ENCODE data around the gene WDTC1. TPM values are rescaled to one million over a fixed set of nuclear protein-coding genes. Genes with fewer than 3 reads are reported as not detected.

Gene WDTC1
- total RNA-seq, 1 experiment from 2014 or later, result 19.0 TPM

- no peak overlapping the region for H3K27ac Mint-ChIP-seq
- H3K4me1 Mint-ChIP-seq, result no peaks in the 10 kb centered on the region
- no peak overlapping the region for H3K4me2 ChIP-seq (ENCODE audit: insufficient read depth, insufficient read length, low read length)
These were observed 11.8 kb downstream of the WDTC1 start for GRCh38 chr1:27246194-27246593.

More at GRCh38 chr1:27246194-27246593, 11.8 kb downstream of the WDTC1 start:
- Histone ChIP-seq H3K4me1 (ENCODE audit: insufficient read depth, low read length) (no peaks in the 10 kb centered on the region), H3T11ph (ENCODE audit: low read length) (no peak overlapping the region), H4K8ac (replicated peaks; ENCODE audit: insufficient read length, low read depth, low read length) (no peak overlapping the region), H3K23ac (ENCODE audit: insufficient read length, low read depth, low read length) (no peak overlapping the region), H2BK5ac (ENCODE audit: insufficient read length, low read length) (no peak overlapping the region), H3K27ac (ENCODE audit: insufficient read length, low read depth, low read length) (no peak overlapping the region), H2BK120ac (ENCODE audit: low read depth, low read length, poor library complexity, severe bottlenecking) (no peak overlapping the region), H4K20me1 (ENCODE audit: control insufficient read depth, insufficient read depth, insufficient read length) (no peaks in the 10 kb centered on the region), H3K9me3 (ENCODE audit: control insufficient read depth, low read depth, low read length) (no peaks in the 10 kb centered on the region), H2BK20ac (ENCODE audit: low read depth, low read length, poor library complexity, severe bottlenecking) (no peak overlapping the region), H4K5ac (ENCODE audit: insufficient read length, low read depth, low read length) (no peak overlapping the region), H3K56ac (ENCODE audit: insufficient read length, low read depth, low read length) (no peak overlapping the region), H3K14ac (ENCODE audit: insufficient read depth, low read length) (no peak overlapping the region), H2AFZ (ENCODE audit: low read length) (no peak overlapping the region), H3K27me3 (ENCODE audit: insufficient read depth, low read length) (no peaks in the 10 kb centered on the region), H3K23me2 (ENCODE audit: insufficient read length, low read depth, low read length, poor library complexity, severe bottlenecking) (no peaks in the 10 kb centered on the region), H4K91ac (ENCODE audit: insufficient read length, low read depth, low read length) (no peak overlapping the region), H3K4ac (ENCODE audit: low read depth, low read length) (no peak overlapping the region), H3K79me2 (ENCODE audit: insufficient read depth, low read length) (no peaks in the 10 kb centered on the region), H3K9ac (ENCODE audit: extremely low read depth, insufficient read length, low read length) (no peak overlapping the region), H2BK15ac (ENCODE audit: low read depth, low read length) (no peak overlapping the region), H2AK5ac (ENCODE audit: insufficient read length, low read length) (no peak overlapping the region), H2BK12ac (ENCODE audit: insufficient read length, low read depth, low read length) (no peak overlapping the region), H3K79me1 (ENCODE audit: insufficient read depth, low read depth, low read length, poor library complexity, severe bottlenecking) (no peaks in the 10 kb centered on the region), H3K18ac (ENCODE audit: insufficient read length, low read depth, low read length) (no peak overlapping the region)
- no peak for DNase-seq
- no peak for TF ChIP-seq CTCF (conservative IDR thresholded peaks at IDR 0.05)
- no peaks in the 10 kb centered on the region for H3K27me3 Mint-ChIP-seq (ENCODE audit: low read depth)
- no peaks in the 10 kb centered on the region for H3K36me3 Mint-ChIP-seq (ENCODE audit: insufficient read depth in 1 of 3, low read depth in 3 of 3)
- H3K4me3 Mint-ChIP-seq, result no peak overlapping the region
- H3K9me3 Mint-ChIP-seq, result no peaks in the 10 kb centered on the region
- WGBS (ENCODE audit: extremely low coverage, insufficient read length, low lambda C conversion rate), result no CpG with 5 or more reads among the region's 1 CpG
